Upper lobe of right lung (tissue), 1 donor: ENCODE data around the gene REG3A. TPM values are rescaled to one million over a fixed set of nuclear protein-coding genes. Genes with fewer than 3 reads are reported as not detected.

Source experiments
- ATAC-seq: fragments of 200-7000 bp; cut with Tn5 transposase; one replicate; pipeline ENCODE4 v1.9.1; 2020; ENCODE audit warnings: mild to moderate bottlenecking, moderate library complexity
- DNase-seq: peaks from one replicate; pipeline ENCODE4 v3.0.0-alpha.2; 2020
- H3K27ac ChIP-seq: fragments of 200-600 bp; one replicate; pipeline ENCODE4 v1.8.0; 2022
- H3K27me3 ChIP-seq: fragments of 200-600 bp; one replicate; pipeline ENCODE4 v1.8.0; 2022; ENCODE audit warnings: mild to moderate bottlenecking
- H3K36me3 ChIP-seq: fragments of 200-600 bp; one replicate; pipeline ENCODE4 v1.8.0; 2022
- H3K4me1 ChIP-seq: fragments of 200-600 bp; one replicate; pipeline ENCODE4 v1.8.0; 2022
- H3K4me3 ChIP-seq: fragments of 200-600 bp; one replicate; pipeline ENCODE4 v1.8.0; 2022; ENCODE audit warnings: mild to moderate bottlenecking
- H3K9me3 ChIP-seq: fragments of 200-600 bp; one replicate; pipeline ENCODE4 v1.8.0; 2022
- CTCF ChIP-seq: fragments of 200-600 bp; IDR thresholded peaks from one replicate; pipeline ENCODE4 v1.8.0; 2022; ENCODE audit warnings: antibody characterized with exemption
- intact Hi-C: fragments of 100-400 bp; cut with DNase I; formaldehyde crosslinking; loops from one replicate; pipeline ENCODE4 v1.11.0; 2022
- total RNA-seq: library from RNA; stranded (reverse); fragmentation: NEBNext Ultra II Directional; extraction: Animal tissue kit (Norgen Biotek cat#: 25700); gene quantifications from one replicate; pipeline ENCODE4 v1.2.1, GENCODE V29; 2021
- donor health status: DM: no; HTN: yes; CAD: no; lungs with severe emphysema.

REG3A gene
- total RNA-seq, 1 donor from 2014 or later = not detected

GRCh38 chr2:79162132-79162531 lies 2.6 kb upstream of the REG3A start:
- Histone ChIP-seq H3K4me1 (no peaks in the 10 kb centered on the region), H3K27me3 (no peaks in the 10 kb centered on the region), H3K9me3 (no peaks in the 10 kb centered on the region), H3K36me3 (no peaks in the 10 kb centered on the region), H3K4me3 (no peak overlapping the region), H3K27ac (no peak overlapping the region)
- DNase-seq (no peak), ATAC-seq (no peak)
- no peak for TF ChIP-seq CTCF
- intact Hi-C loops = no loop called here

- no peaks in the 10 kb centered on the region for H3K9me3 ChIP-seq
- H3K36me3 ChIP-seq = no peaks in the 10 kb centered on the region
- no peaks in the 10 kb centered on the region for H3K4me1 ChIP-seq
- ATAC-seq (no peak), DNase-seq (no peak)
- no peak overlapping the region for H3K27ac ChIP-seq
- H3K27me3 ChIP-seq = no peaks in the 10 kb centered on the region
- no peak overlapping the region for H3K4me3 ChIP-seq
- intact Hi-C loops = no loop called here
- TF ChIP-seq CTCF = no peak
These were observed 523 bp downstream of the REG3A start for GRCh38 chr2:79159030-79159429.

- no peak for TF ChIP-seq CTCF
- DNase-seq = no peak
These were observed 3.6 kb downstream of the REG3A start for GRCh38 chr2:79155826-79156476.

GRCh38 chr2:79139423-79139822 lies 20.1 kb downstream of the REG3A start:
- H3K36me3 ChIP-seq = no peaks in the 10 kb centered on the region
- H3K4me3 ChIP-seq = no peak overlapping the region
- DNase-seq = no peak
- H3K27ac ChIP-seq = no peak overlapping the region
- H3K27me3 ChIP-seq = no peaks in the 10 kb centered on the region
- H3K4me1 ChIP-seq = no peaks in the 10 kb centered on the region
- ATAC-seq = no peak
- intact Hi-C loops = no loop called here
- H3K9me3 ChIP-seq = no peaks in the 10 kb centered on the region
- no peak for TF ChIP-seq CTCF

More at GRCh38 chr2:79155826-79156476, 3.6 kb downstream of the REG3A start:
- ATAC-seq = no peak
- Histone ChIP-seq H3K9me3 (no peaks in the 10 kb centered on the region), H3K36me3 (no peaks in the 10 kb centered on the region), H3K27ac (no peak overlapping the region), H3K4me3 (no peak overlapping the region), H3K4me1 (no peaks in the 10 kb centered on the region), H3K27me3 (no peaks in the 10 kb centered on the region)
- intact Hi-C loops = no loop called here

- Histone ChIP-seq H3K36me3 (no peaks in the 10 kb centered on the region), H3K9me3 (no peaks in the 10 kb centered on the region), H3K4me3 (no peak overlapping the region), H3K4me1 (no peaks in the 10 kb centered on the region), H3K27me3 (no peaks in the 10 kb centered on the region), H3K27ac (no peak overlapping the region)
- no peak for DNase-seq
- ATAC-seq = no peak
- no peak for TF ChIP-seq CTCF
- intact Hi-C loops = no loop called here
These were observed 21.2 kb downstream of the REG3A start for GRCh38 chr2:79138385-79138784.

GRCh38 chr2:79131687-79132086 lies 27.9 kb downstream of the REG3A start:
- intact Hi-C loops = no loop called here
- Histone ChIP-seq H3K27ac (no peak overlapping the region), H3K27me3 (no peaks in the 10 kb centered on the region), H3K9me3 (no peaks in the 10 kb centered on the region), H3K4me1 (no peaks in the 10 kb centered on the region), H3K4me3 (no peak overlapping the region), H3K36me3 (no peaks in the 10 kb centered on the region)
- DNase-seq = no peak
- no peak for TF ChIP-seq CTCF
- ATAC-seq = no peak
